ENCODE data around the gene ZDHHC1.
"Not testable (repeated sequence)": the region's sequence is repeated elsewhere in the genome, so short reads cannot be mapped to it uniquely, and the experiment has no call there.

ZDHHC1 gene

DNA sequence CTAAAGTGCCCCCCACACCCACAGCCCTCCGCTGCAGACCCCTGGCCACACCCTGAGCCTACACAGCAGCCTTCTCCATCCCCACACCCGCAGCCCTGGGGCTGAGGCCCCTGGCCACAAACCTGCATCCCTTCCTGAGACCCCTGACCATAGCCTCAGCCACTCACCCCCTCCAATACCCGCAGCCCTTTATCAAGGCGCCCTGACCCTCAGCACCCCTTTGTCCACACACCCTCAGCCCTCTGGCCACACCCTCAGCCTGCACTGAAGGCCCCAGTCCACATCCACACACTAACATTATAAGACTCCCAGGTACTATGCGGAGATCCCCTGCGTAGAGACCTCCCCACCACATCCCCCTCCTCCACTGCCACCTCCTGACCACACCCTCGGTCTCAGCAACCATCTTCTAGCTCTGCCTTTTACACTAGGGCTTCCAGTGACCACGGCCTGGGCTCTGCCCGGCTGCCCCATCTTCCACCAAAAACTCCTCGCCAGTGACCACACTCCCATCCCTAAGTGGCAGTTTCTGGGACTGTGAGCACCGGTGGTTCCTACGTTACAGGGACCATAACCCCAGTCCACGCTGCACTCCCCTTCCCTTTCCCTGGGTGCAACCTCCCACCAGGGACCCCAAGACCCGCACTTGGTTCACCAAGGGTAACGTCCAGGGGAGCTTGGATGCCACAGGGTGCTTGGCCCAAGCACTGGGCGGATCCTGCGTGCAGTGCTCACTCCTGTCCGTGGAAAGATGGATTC lies 23.8 kb downstream of the ZDHHC1 start:
- DNase-seq: no peak

DNA sequence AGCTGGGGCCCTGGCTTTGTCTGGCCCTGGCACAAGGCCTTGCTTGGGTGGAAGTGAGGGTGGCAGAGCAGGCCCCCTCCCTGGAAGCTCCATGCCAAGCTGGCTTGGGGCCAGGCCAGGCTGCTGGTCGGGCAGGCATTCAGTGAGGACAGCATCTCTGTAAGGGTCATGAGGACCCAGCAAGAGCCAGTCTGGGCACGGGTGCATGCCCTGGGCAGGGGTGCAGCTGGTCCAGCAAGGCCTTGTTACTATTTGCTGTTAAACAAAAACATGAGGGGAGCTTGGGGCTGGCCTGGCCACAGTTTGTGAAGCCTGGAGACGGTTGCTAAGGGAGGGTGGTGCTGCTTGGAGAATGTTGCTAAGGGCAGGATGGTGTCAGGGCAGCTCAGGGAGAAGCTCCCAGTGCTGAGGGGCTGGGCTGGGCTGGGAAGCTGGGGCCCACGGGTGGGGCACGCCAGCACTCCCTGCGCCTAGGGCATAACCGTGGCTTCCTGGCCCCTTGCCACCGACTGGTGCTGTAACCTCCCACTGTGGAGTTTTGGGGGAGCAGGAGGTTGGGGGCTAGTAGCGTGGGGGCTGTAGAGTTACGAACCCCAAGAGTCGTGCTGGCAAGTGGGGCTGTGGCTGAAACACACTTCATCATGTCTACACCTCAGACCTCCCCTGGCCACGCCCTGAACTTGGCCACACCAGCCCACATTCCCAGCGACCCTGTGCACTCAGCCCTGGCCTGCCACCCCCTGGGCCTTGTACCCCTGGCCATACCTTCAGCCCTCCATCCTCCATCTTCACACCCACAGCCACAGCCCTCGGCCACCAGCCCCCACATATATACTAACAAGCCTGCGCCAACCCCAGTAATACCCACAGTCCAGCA lies 24.6 kb downstream of the ZDHHC1 start:
- DNase-seq: no peak

DNA sequence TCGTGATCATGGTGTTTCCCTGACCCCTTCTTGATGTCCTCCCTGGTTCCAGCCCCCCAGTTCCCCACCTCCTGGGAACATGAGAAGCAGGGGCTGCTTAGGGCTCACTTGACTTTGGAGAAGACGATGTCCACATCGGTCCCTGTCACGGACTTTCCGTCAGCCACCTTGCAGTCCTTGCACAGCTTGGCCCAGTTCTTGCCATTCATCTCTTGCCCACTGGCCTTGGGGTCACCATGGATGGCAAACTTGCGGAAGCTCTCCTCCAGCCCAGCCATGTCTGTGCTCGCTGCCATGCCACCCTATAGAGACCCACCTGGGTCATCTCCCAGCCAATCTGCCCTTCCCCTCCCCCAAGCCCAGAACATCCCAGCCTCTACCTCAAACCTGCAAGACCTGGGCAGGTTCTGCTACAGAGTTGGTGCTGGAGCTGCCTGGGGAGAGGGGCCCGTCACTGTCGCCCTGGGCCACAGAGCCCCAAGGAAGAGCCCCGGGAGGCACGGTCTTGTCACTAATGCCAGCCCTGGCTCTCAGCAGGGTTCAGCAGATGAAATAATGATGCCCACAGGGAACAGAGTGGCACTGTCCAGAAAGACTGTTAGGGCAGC lies 25.4 kb downstream of the ZDHHC1 start:
- no peak for DNase-seq

DNA sequence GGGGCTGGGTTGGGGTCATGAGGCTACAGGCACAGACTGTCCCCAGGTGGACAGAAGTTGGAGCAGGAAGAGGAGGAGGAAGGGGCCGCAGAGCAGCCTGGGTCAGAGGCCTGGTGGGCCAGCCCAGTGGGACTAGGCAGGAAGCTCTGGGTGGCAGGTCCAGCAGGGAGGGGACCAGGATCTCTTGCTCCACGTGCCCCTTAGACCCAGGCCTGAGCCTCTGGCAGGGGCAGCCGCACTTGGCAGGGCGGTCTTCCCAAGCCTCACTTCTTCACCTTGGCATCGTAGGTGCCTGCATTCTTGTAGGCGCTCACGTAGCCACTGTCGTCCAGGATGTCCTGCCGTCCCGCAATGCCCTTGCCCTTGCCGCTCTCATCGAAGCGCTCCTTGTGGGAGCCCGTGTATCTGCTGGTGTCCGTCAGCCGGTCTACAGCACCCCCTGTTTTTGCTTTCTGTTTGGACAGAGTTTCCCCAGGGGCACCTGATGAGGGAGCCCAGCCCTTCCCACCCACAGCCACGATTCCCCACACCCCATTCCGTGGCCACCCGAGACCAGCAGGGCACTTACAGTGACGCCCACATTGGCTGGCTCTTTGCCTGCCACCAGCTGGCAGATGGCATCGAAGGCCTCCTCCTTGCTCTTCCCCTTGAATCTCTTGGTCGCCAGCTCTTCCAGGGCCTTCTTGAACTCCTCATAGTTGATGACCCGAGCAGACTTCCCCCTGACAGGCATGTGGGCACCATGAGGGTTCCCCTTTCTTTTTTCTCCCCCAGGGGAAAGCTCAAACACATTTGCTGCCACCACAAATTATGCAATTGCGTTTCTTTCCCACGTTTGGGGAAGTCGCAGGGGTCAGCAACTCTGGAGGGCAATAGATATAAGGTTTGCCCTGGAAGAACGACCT lies 26.1 kb downstream of the ZDHHC1 start:
- no peak for DNase-seq

DNA sequence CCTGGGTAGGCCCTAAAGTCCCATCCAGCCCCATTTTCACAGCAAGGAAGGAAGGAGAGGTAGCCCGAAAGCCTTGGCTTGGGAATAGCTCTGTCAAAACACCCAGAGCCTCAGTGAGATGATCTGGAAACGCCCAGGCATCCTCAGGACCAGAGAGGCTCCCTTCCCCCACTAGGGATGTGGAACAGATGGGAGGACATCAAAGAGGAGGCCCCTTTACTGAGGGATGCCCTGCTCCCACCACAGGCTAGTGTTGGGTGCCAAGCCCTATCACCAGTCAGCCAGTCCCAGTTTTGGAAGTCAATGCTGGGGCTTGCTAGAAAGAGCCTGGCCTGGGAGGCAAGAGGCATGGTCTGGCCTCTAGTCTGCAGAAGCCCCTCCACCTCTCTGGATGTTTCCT lies 27.7 kb downstream of the ZDHHC1 start:
- DNase-seq: no peak

DNA sequence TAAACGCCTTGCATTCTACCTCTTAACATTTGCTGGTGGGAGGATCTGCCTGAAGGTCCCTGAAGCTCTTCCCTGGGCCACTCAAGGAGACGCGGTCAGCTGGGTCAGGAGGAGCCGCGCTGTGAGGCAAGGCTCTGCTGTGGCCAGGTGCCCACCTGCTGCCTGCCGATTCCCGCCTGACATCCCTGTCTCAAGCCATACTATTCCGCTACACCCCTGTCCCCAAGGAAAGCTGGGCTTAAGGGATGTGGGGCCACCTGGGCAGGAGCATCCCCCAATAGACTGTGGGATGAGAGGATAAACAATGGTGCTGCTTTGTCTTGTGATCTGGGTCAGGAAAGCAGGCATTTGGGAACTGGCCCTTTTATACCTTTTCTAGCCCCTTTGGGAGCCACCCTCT lies 28.1 kb downstream of the ZDHHC1 start:
- DNase-seq: no peak

DNA sequence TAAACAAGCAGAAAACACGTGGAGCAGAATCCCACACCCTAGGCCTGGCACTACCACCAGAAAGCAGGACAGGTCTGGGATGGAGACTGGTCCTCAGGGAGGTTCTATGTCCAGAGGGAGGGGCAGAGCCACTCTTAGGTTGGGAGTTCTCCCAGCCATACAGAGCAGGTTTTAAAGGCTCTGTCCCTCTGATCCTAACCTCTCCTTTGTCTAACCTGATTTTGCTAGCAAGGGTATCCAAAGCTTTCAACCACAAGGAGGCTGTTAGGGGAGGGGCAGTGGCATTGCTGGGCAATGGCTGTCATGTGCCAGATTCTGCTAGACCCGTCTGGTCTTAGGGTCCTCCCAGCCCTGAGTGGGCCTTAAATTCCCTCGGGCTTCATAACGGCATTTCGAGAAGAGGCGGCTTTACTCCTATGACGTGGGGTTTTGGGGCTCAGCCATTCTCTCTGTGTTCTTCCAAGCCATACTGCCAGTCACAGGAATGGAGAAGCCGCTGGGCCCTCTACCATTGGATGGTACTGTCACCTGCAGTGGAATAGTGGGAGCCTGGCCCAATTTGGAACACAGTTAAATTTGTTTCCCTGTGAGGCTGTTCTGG lies 28.7 kb downstream of the ZDHHC1 start:
- DNase-seq: no peak

DNA sequence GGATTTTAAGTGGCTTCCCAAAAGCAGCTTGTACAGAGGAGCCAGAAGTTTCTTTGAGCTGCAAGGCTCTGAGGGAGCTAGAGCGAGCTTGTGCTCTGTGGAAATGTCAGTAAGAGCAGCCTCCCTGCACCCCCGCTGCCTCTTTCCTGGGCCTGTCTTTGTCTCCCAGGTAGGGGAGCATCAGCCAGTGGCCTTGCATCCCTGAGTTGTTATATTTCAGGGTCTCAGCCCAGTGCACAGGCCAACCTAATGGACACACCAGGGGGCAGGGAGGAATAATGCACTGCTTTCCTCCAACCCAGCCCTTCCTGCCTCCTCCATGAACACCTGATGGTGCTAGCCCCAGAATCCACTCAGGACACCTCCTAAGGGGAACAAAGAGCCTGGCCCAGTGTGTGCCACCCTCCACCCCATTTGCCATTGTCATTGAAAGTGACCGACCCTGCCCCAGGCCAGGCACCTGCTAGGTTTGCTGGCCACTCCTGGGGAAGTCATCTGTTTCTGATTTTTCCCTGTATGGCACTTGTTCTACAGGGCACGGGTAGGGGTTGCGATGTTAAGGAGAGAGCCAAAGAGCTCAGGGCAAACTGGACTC lies 29.3 kb downstream of the ZDHHC1 start:
- no peak for DNase-seq

DNA sequence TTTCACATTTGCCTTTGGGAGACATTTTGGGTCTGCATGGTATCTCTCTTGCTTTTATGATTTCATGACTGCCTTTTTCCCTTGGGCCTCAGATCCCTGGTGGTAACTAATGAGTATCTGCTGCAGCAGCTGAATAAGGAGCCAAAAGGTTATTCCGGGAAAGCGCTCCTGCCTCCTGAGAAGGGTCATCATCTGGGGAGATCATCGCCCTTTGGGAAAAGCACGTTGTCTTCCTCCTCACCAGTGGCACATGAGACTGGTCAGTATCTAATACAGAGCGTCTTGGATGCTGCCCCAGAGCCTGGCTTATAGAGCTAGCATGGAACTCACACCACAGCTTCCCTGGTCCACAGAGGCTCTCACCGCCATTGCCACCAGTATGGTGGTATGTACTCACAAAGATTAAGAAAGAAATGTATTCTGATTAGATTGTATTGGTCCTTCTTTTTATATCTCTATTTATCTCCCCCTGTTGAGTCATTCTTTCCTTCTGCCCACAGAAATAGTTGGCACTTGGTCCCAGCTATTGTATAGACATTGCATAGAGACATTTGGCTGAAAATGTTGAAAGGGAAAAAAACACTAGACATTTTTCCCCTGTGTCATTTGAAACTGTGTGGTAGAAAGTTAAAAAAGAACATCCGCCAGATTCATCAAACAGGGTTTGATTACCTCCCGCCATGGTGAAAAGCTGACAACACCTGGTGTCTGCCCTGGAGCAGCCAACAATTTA lies 31.3 kb downstream of the ZDHHC1 start:
- no peak for DNase-seq

DNA sequence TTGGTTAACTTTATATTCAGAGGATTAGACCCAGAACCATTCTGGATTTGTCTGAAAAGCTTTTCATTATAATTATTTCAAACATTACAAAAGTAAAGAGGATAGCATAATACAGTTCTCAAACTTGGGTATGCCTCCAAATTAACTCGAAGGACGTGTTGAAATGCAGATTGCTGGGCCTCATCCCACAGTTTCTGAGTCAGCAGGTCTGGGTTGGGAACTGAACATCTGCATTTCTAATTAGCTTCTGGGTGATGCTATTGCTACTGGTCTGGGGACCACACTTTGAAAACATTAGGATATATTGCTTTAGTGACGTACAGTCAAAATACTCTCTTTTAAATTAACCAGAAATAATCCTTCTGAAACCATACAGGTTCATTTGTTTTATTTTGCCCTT lies 33.0 kb downstream of the ZDHHC1 start:
- no peak for DNase-seq

DNA sequence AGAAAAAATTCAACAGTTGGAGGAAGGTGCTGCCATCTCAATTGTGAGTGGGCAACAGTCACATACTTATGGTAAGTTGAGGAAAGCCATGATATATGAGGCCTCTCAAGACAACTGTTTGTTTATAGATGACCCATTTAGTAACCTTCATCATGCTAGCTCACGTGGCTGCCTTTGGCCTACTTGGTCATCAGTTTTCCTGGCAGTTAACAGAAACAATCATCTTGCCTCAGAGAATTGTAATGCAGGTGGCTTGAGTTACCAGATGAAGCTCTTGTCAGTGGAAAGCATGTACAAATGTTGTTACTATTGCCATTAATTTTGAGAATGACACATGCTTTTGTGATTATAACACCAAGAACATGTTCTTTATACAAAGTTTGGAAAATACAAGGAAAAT lies 37.6 kb downstream of the ZDHHC1 start:
- no peak for DNase-seq

DNA sequence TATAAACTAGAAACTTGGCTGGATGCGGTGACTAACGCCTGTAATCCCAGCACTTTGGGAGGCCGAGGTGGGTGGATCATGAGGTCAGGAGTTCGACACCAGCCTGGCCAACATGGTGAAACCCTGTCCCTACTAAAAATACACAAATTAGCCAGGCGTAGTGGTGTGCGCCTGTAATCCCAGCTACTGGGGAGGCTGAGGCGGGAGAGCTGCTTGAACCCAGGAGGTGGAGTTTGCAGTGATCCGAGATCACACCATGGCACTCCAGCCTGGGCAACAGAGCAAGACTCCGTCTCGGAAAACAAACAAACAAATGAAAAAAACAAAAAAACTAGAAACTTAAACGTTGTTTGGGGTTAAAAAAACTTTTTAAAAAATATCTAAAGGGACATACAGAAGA lies 40.3 kb downstream of the ZDHHC1 start:
- DNase-seq: not testable (repeated sequence)

DNA sequence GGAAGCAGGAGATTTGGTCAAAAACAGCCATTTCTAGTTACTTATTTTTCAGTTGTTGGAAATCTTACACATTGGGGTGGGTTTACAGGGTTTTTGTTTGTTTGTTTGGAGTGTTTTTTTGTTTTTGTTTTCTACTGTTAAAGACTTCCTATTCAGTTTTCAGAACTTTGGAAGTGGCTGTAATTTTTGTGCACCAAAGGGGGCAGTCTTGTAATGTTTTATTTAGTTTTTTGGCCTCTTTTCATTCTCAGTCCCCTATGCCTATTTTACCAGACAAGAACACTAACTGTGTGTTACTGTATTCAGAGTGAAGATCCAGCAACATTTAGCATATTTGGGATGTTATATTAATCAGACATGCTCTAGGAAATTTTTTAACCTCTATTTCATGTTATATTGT lies 43.6 kb downstream of the ZDHHC1 start:
- DNase-seq: no peak

DNA sequence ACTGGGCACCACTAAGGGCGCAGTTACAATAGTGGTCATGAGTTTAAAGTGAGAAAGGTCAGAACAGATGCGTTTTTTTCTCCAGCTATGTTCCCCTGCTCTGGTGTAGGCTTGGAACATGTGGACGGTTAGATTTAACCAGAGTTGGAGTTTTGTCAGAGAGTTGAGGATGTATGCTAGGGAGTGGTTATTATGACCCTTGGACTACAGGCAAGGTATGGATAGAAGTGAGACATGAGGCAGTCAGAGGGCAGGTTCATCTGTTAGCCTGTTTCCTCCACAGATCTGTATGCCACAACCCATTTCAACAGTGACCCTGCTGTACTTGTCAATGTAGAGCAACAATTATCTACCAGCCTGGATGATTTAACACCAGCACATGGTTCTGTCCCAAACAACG lies 45.6 kb downstream of the ZDHHC1 start:
- DNase-seq: no peak

DNA sequence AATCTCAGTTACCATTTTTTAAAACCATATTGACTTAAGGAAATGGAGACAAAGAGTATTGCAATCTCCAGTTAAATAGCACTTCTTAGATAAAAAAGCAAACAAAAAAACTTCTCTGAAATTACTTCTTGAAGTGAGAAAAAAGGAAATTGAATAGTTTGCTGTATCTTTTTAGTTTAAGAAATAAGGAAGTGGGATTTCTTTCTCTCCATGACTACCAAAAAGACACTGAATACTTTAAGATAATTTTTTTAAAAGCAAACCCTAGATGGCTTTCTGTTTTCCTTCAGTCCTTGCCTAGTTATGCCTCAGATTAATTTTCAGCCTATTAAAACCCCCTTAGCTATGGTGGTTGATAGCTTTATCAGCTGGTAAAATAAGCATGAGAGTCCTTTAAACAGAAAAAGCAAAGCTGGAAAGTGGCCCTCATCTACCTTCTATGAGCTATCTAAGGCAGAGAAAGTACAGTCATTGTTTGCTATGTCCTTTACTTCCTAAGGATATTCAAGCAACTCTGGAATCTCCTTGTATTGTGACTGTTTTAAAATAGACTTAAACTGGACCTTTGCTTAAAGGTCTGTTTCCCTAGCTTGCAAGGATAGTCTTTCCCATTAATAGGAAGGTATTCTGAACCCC lies 51.6 kb downstream of the ZDHHC1 start:
- no peak for DNase-seq

DNA sequence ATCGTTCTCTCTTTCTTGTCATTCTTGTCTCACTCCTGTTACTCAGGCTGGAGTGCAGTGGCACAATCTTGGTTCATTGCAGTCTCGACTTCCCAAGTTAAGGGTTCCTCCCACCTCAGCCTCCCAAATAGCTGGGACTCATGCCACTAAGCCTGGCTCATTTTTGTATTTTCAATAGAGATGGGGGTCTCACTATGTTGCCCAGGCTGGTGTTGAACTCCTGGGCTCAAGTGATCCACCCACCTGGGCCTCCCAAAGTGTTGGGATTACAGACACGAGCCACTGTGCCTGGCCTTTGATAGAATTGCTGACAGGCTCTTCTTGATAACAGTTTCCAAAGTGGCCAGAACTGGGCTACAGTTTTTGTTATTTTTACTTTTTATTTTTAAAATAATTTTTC lies 55.2 kb downstream of the ZDHHC1 start:
- no peak for DNase-seq

DNA sequence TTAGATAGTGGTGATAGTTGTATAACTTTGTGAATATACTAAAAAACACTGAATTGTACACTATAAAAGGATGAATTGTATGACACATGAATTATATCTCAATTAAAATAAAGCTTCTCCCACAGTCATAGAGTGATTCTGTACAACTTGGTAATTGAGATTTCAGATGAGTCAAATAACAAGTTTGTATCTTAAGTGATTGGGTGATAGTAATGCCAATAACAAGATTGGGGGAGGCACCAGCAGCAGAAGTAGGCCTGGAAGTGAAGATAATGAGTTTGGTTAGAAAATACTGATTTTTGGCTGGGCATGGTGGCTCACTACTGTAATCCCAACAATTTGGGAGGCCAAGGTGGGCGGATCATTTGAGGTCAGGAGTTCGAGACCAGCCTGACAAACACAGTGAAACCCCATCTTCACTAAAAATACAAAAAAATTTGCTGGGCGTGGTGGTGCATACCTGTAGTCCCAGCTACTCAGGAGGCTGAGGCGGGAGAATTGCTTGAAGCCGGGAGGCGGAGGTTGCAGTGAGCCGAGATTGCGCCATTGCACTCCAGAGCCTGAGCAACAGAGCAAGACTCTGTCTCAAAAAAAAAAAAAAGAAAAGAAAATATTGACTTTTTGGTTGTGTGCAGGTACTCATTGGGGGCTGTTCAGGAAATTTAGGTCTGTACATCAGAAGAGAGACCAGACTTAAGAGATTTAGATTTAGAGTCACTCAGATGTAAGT lies 56.6 kb downstream of the ZDHHC1 start:
- not testable (repeated sequence) for DNase-seq

DNA sequence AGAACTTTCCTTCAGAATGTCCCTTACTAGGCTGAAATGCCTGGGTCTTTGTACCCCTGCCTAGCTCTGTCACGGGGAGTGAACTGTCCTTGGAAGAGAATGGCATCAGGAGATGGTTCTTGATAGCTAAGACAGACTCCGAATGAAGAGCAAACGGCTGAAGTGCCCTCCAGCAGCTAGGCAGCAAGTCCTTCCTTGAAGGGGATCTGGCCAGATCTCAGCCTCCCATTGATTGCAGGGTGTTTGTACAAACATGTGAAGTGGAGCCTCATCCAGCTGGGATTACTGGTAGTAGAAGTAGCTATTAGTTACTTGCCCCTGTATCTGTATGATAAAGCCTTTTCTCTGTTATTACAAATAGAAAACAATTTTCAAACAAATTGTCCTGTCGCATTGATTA lies 58.7 kb downstream of the ZDHHC1 start:
- DNase-seq: no peak

DNA sequence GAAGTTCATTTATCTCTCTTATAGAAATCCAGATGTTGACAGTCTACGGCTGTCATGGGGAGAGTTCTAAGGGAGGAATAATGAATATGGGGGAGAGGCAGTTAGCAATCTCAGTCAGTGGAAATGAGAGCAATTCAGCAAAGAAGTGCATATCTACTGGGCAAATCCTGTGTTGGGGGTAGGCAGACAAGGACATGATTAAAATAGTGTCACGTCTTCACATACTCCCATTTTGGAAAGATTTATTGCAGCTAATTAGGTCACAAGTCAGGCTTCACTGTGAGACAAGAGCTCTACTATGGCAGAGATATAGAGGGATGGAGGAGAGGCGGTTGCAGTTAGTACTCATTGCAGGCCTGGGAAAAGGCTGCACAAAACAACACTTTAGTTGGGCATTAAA lies 59.9 kb downstream of the ZDHHC1 start:
- DNase-seq: no peak

DNA sequence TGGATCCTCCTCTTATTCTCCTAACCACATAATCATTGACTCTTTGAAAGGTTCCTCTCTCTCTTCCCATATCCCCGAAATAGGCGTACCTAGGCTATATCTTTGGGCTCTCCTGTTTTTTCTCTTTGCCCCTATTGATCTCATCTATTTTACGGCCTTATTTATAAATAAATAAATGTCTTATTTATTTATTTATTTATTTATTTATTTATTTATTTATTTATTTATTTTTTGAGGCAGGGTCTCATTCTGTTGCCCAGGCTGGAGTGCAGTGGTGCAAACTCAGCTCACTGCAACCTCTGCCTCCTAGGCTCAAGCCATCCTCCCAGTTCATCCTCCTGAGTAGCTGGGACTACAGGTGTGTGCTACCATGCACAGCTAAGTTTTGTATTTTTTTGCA lies 63.8 kb downstream of the ZDHHC1 start:
- not testable (repeated sequence) for DNase-seq

All from activated naive CD4-positive, alpha-beta T cell treated with anti-CD3 and anti-CD28 coated beads, Interleukin-2, amount 50 U/mL, for 16 hours (primary cell).